ENCODE measurements around the gene TCF12. TPM values are rescaled to one million over a fixed set of nuclear protein-coding genes. Genes with fewer than 3 reads are reported as not detected.

TCF12 gene
- total RNA-seq, 1 experiment from 2014 or later, result 189 TPM

GRCh38 chr15:57102858-57103257 is 184.4 kb downstream of the TCF12 start:
- Histone ChIP-seq H2AFZ (ENCODE audit: low read length) (no peak overlapping the region), H3K9me2 (replicated peaks; ENCODE audit: insufficient read depth, low read length) (no peaks in the 10 kb centered on the region), H3K4me1 (ENCODE audit: low read length) (peaks cover 32% of the 10 kb centered on the region), H4K20me1 (ENCODE audit: insufficient read depth, low read depth, low read length) (no peaks in the 10 kb centered on the region), H3K4me3 (ENCODE audit: low read length) (no peak overlapping the region), H3K27me3 (ENCODE audit: low read length) (no peaks in the 10 kb centered on the region), H3K27ac (ENCODE audit: low read length) (no peak overlapping the region), H3K9ac (ENCODE audit: low read length) (no peak overlapping the region), H3K9me3 (ENCODE audit: low read length) (no peaks in the 10 kb centered on the region), H3K79me2 (ENCODE audit: low read length) (peaks cover 48% of the 10 kb centered on the region), H3K4me2 (ENCODE audit: low read depth, low read length, poor library complexity, severe bottlenecking) (no peak overlapping the region), H3K36me3 (ENCODE audit: insufficient read depth, low read length) (0 out of 2 replicates have a peak, but pooled peaks cover 3% of the 10 kb centered on the region)
- DNase-seq, result no peak

- peaks cover 56% of the 10 kb centered on the region for H3K4me1 ChIP-seq (ENCODE audit: low read length)
- H4K20me1 ChIP-seq (ENCODE audit: insufficient read depth, low read depth, low read length), result peaks cover 10% of the 10 kb centered on the region
- no peak overlapping the region for H2AFZ ChIP-seq (ENCODE audit: low read length)
- H3K4me3 ChIP-seq (ENCODE audit: low read length), result no peak overlapping the region
- no peaks in the 10 kb centered on the region for H3K9me2 ChIP-seq (replicated peaks; ENCODE audit: insufficient read depth, low read length)
- peak overlapping the region; percentile 76 for H3K4me2 ChIP-seq (ENCODE audit: low read depth, low read length, poor library complexity, severe bottlenecking)
- H3K79me2 ChIP-seq (ENCODE audit: low read length), result peaks cover 48% of the 10 kb centered on the region
- H3K9me3 ChIP-seq (ENCODE audit: low read length), result no peaks in the 10 kb centered on the region
- no peak for DNase-seq
- no peak overlapping the region for H3K9ac ChIP-seq (ENCODE audit: low read length)
- peak overlapping the region; percentile 87 for H3K27ac ChIP-seq (ENCODE audit: low read length)
- H3K36me3 ChIP-seq (ENCODE audit: insufficient read depth, low read length), result no peaks in the 10 kb centered on the region
- no peaks in the 10 kb centered on the region for H3K27me3 ChIP-seq (ENCODE audit: low read length)
Measured at GRCh38 chr15:57108296-57108695, 189.9 kb downstream of the TCF12 start.

GRCh38 chr15:57109005-57109404 is 190.6 kb downstream of the TCF12 start:
- Histone ChIP-seq H3K27ac (ENCODE audit: low read length) (peak overlapping the region; percentile 87), H3K9me3 (ENCODE audit: low read length) (no peaks in the 10 kb centered on the region), H4K20me1 (ENCODE audit: insufficient read depth, low read depth, low read length) (peaks cover 10% of the 10 kb centered on the region), H3K36me3 (ENCODE audit: insufficient read depth, low read length) (no peaks in the 10 kb centered on the region), H2AFZ (ENCODE audit: low read length) (no peak overlapping the region), H3K4me2 (ENCODE audit: low read depth, low read length, poor library complexity, severe bottlenecking) (peak overlapping the region; percentile 76), H3K27me3 (ENCODE audit: low read length) (no peaks in the 10 kb centered on the region), H3K4me1 (ENCODE audit: low read length) (peaks cover 57% of the 10 kb centered on the region), H3K79me2 (ENCODE audit: low read length) (peaks cover 52% of the 10 kb centered on the region), H3K4me3 (ENCODE audit: low read length) (peak overlapping the region; percentile 52), H3K9me2 (replicated peaks; ENCODE audit: insufficient read depth, low read length) (no peaks in the 10 kb centered on the region), H3K9ac (ENCODE audit: low read length) (no peak overlapping the region)
- peak; percentile 91 for DNase-seq

GRCh38 chr15:57111002-57111401 is 192.6 kb downstream of the TCF12 start:
- Histone ChIP-seq H4K20me1 (ENCODE audit: insufficient read depth, low read depth, low read length) (peaks cover 10% of the 10 kb centered on the region), H3K79me2 (ENCODE audit: low read length) (peaks cover 72% of the 10 kb centered on the region), H3K36me3 (ENCODE audit: insufficient read depth, low read length) (no peaks in the 10 kb centered on the region), H3K4me3 (ENCODE audit: low read length) (peak overlapping the region; percentile 10; the same call in 1 of the 2 replicates), H3K9ac (ENCODE audit: low read length) (no peak overlapping the region), H3K9me2 (replicated peaks; ENCODE audit: insufficient read depth, low read length) (no peaks in the 10 kb centered on the region), H3K4me2 (ENCODE audit: low read depth, low read length, poor library complexity, severe bottlenecking) (peak overlapping the region; percentile 76), H3K27ac (ENCODE audit: low read length) (no peak overlapping the region), H3K4me1 (ENCODE audit: low read length) (peaks cover 61% of the 10 kb centered on the region), H3K27me3 (ENCODE audit: low read length) (no peaks in the 10 kb centered on the region), H3K9me3 (ENCODE audit: low read length) (no peaks in the 10 kb centered on the region), H2AFZ (ENCODE audit: low read length) (no peak overlapping the region)
- no peak for DNase-seq

- Histone ChIP-seq H4K20me1 (ENCODE audit: insufficient read depth, low read depth, low read length) (peaks cover 10% of the 10 kb centered on the region), H3K27me3 (ENCODE audit: low read length) (no peaks in the 10 kb centered on the region), H3K36me3 (ENCODE audit: insufficient read depth, low read length) (no peaks in the 10 kb centered on the region; the same call in 1 of the 2 replicates), H3K4me1 (ENCODE audit: low read length) (peaks cover 67% of the 10 kb centered on the region), H3K4me3 (ENCODE audit: low read length) (no peak overlapping the region), H3K9me3 (ENCODE audit: low read length) (no peaks in the 10 kb centered on the region), H3K27ac (ENCODE audit: low read length) (no peak overlapping the region), H3K79me2 (ENCODE audit: low read length) (peaks cover 78% of the 10 kb centered on the region), H3K4me2 (ENCODE audit: low read depth, low read length, poor library complexity, severe bottlenecking) (no peak overlapping the region), H3K9ac (ENCODE audit: low read length) (no peak overlapping the region), H3K9me2 (replicated peaks; ENCODE audit: insufficient read depth, low read length) (no peaks in the 10 kb centered on the region), H2AFZ (ENCODE audit: low read length) (no peak overlapping the region)
- no peak for DNase-seq
Measured at GRCh38 chr15:57112178-57112577, 193.7 kb downstream of the TCF12 start.

- Histone ChIP-seq H2AFZ (ENCODE audit: low read length) (no peak overlapping the region), H3K36me3 (ENCODE audit: insufficient read depth, low read length) (no peaks in the 10 kb centered on the region; the same call in 1 of the 2 replicates), H3K27me3 (ENCODE audit: low read length) (no peaks in the 10 kb centered on the region), H3K4me2 (ENCODE audit: low read depth, low read length, poor library complexity, severe bottlenecking) (no peak overlapping the region), H3K9me2 (replicated peaks; ENCODE audit: insufficient read depth, low read length) (no peaks in the 10 kb centered on the region), H3K9ac (ENCODE audit: low read length) (no peak overlapping the region), H3K27ac (ENCODE audit: low read length) (no peak overlapping the region), H4K20me1 (ENCODE audit: insufficient read depth, low read depth, low read length) (peaks cover 10% of the 10 kb centered on the region), H3K4me3 (ENCODE audit: low read length) (no peak overlapping the region), H3K9me3 (ENCODE audit: low read length) (no peaks in the 10 kb centered on the region), H3K4me1 (ENCODE audit: low read length) (peaks cover 55% of the 10 kb centered on the region), H3K79me2 (ENCODE audit: low read length) (peaks cover 93% of the 10 kb centered on the region)
- DNase-seq, result no peak
Measured at GRCh38 chr15:57114070-57114469, 195.6 kb downstream of the TCF12 start.

GRCh38 chr15:57118013-57118799 is 199.8 kb downstream of the TCF12 start:
- Histone ChIP-seq H3K36me3 (ENCODE audit: insufficient read depth, low read length) (no peaks in the 10 kb centered on the region; the same call in 1 of the 2 replicates), H3K9me3 (ENCODE audit: low read length) (no peaks in the 10 kb centered on the region), H3K9ac (ENCODE audit: low read length) (no peak overlapping the region), H3K9me2 (replicated peaks; ENCODE audit: insufficient read depth, low read length) (no peaks in the 10 kb centered on the region), H3K4me3 (ENCODE audit: low read length) (no peak overlapping the region), H3K4me1 (ENCODE audit: low read length) (peaks cover 24% of the 10 kb centered on the region), H3K4me2 (ENCODE audit: low read depth, low read length, poor library complexity, severe bottlenecking) (no peak overlapping the region), H2AFZ (ENCODE audit: low read length) (no peak overlapping the region), H3K27me3 (ENCODE audit: low read length) (no peaks in the 10 kb centered on the region), H4K20me1 (ENCODE audit: insufficient read depth, low read depth, low read length) (no peaks in the 10 kb centered on the region), H3K27ac (ENCODE audit: low read length) (no peak overlapping the region), H3K79me2 (ENCODE audit: low read length) (peaks cover 89% of the 10 kb centered on the region)
- no peak for DNase-seq

- Histone ChIP-seq H3K9me3 (ENCODE audit: low read length) (no peaks in the 10 kb centered on the region), H3K9ac (ENCODE audit: low read length) (no peak overlapping the region), H3K79me2 (ENCODE audit: low read length) (peaks cover 66% of the 10 kb centered on the region), H3K27ac (ENCODE audit: low read length) (0 out of 2 replicates have a peak overlapping the region, but pooled peaks have one; percentile 1), H3K9me2 (replicated peaks; ENCODE audit: insufficient read depth, low read length) (no peaks in the 10 kb centered on the region), H3K4me1 (ENCODE audit: low read length) (peaks cover 11% of the 10 kb centered on the region), H3K4me3 (ENCODE audit: low read length) (no peak overlapping the region), H4K20me1 (ENCODE audit: insufficient read depth, low read depth, low read length) (no peaks in the 10 kb centered on the region), H3K4me2 (ENCODE audit: low read depth, low read length, poor library complexity, severe bottlenecking) (no peak overlapping the region), H3K27me3 (ENCODE audit: low read length) (no peaks in the 10 kb centered on the region), H2AFZ (ENCODE audit: low read length) (no peak overlapping the region), H3K36me3 (ENCODE audit: insufficient read depth, low read length) (no peaks in the 10 kb centered on the region)
- no peak for DNase-seq
Measured at GRCh38 chr15:57122080-57122840, 203.8 kb downstream of the TCF12 start.
